PC-9 (cell line): ENCODE results near the gene NSUN6. TPM values are rescaled to one million over a fixed set of nuclear protein-coding genes. Genes with fewer than 3 reads are reported as not detected.
A peak's percentile ranks its signal among the peaks of the same experiment; 100 is the strongest.
"Not testable (repeated sequence)": the region's sequence is repeated elsewhere in the genome, so short reads cannot be mapped to it uniquely, and the experiment has no call there.

ENCODE experiments used
- BruUV-seq: library from RNA; stranded (reverse); fragments of 400-500 nt; replicated peaks from 2 replicates; lab custom pipeline; 2021; lab: Mats Ljungman, UMichigan
- CTCF ChIA-PET: fragments of 300-600 bp; sonication (Branson Sonifier 250); formaldehyde crosslinking; loops from one replicate; lab custom pipeline; 2022; ENCODE audit warnings: antibody characterized with exemption; lab: Charles Lee
- POLR2A ChIA-PET: fragments of 300-600 bp; sonication (Branson Sonifier 250); formaldehyde crosslinking; loops from one replicate; lab custom pipeline; 2022; ENCODE audit warnings: antibody characterized with exemption; ENCODE audit not compliant: unreplicated experiment; lab: Charles Lee
- DNase-seq, 2 experiments: peaks; one replicate each; pipeline versions ENCODE4 v3.0.0 to v3.0.0-alpha.2; 2015 to 2022; ENCODE audit warnings: mixed read lengths in 1 of 2
- H2AFZ ChIP-seq: fragments of 200-600 bp; sonication (generic); 2 replicates; pipeline ENCODE4 v1.8.1; 2017; ENCODE audit warnings: antibody characterized with exemption
- H3F3A ChIP-seq: fragments of 200-600 bp; sonication (generic); 2 replicates; pipeline ENCODE4 v1.8.1; 2017; ENCODE audit warnings: antibody characterized with exemption, mild to moderate bottlenecking, low read depth; ENCODE audit not compliant: insufficient read depth
- H3K27ac ChIP-seq: fragments of 200-600 bp; sonication (generic); 2 replicates; pipeline ENCODE4 v1.6.1; 2016; ENCODE audit warnings: mixed run types
- H3K27me3 ChIP-seq: fragments of 200-600 bp; sonication (generic); 2 replicates; pipeline ENCODE4 v1.6.1; 2016; ENCODE audit warnings: low read depth, mixed run types; ENCODE audit not compliant: insufficient read depth
- H3K36me3 ChIP-seq: fragments of 200-600 bp; sonication (generic); 2 replicates; pipeline ENCODE4 v1.6.1; 2016; ENCODE audit warnings: low read depth, mixed run types
- H3K4me1 ChIP-seq: fragments of 200-600 bp; sonication (generic); replicated peaks from 2 replicates; pipeline ENCODE4 v1.6.1; 2016; ENCODE audit warnings: mixed run types; ENCODE audit not compliant: insufficient read depth
- H3K4me2 ChIP-seq: fragments of 200-600 bp; sonication (generic); 2 replicates; pipeline ENCODE4 v1.6.1; 2017; ENCODE audit warnings: mixed run types
- H3K4me3 ChIP-seq: fragments of 200-600 bp; sonication (generic); 2 replicates; pipeline ENCODE4 v1.6.1; 2016; ENCODE audit warnings: mixed run types
- H3K79me2 ChIP-seq: fragments of 200-600 bp; sonication (generic); 2 replicates; pipeline ENCODE4 v1.6.1; 2017; ENCODE audit warnings: low read depth, mixed run types
- H3K9me2 ChIP-seq: fragments of 200-600 bp; sonication (generic); 2 replicates; pipeline ENCODE4 v1.8.1; 2017; ENCODE audit warnings: mild to moderate bottlenecking; ENCODE audit not compliant: insufficient read depth
- H3K9me3 ChIP-seq: fragments of 200-600 bp; sonication (generic); 2 replicates; pipeline ENCODE4 v1.8.1; 2016; ENCODE audit warnings: low read depth; ENCODE audit not compliant: insufficient read depth
- H4K20me1 ChIP-seq: fragments of 200-600 bp; sonication (generic); 2 replicates; pipeline ENCODE4 v1.8.1; 2017; ENCODE audit not compliant: insufficient read depth
- EZH2 ChIP-seq: fragments of 200-600 bp; sonication (generic); IDR thresholded peaks from 2 replicates; pipeline ENCODE4 v1.8.0; 2017; ENCODE audit warnings: antibody characterized with exemption, low read depth
- intact Hi-C: fragments of 100-400 bp; cut with micrococcal nuclease; formaldehyde crosslinking; loops from one replicate; pipeline ENCODE4 v1.10.0; 2022; ENCODE audit not compliant: unreplicated experiment
- total RNA-seq: library from RNA; stranded (reverse); gene quantifications from 2 replicates; pipeline ENCODE4 v1.2.3, GENCODE V29; 2021
- TF ChIP-seq, protein P1 (sequence below): fragments of 200-600 bp; sonication (generic); conservative IDR thresholded peaks from 2 replicates; pipeline ENCODE4 v1.6.1; 2017; ENCODE audit warnings: mixed run types, antibody characterized with exemption, mild to moderate bottlenecking, moderate library complexity

NSUN6 gene
- total RNA-seq, 1 experiment from 2014 or later = 11.9 TPM

DNA sequence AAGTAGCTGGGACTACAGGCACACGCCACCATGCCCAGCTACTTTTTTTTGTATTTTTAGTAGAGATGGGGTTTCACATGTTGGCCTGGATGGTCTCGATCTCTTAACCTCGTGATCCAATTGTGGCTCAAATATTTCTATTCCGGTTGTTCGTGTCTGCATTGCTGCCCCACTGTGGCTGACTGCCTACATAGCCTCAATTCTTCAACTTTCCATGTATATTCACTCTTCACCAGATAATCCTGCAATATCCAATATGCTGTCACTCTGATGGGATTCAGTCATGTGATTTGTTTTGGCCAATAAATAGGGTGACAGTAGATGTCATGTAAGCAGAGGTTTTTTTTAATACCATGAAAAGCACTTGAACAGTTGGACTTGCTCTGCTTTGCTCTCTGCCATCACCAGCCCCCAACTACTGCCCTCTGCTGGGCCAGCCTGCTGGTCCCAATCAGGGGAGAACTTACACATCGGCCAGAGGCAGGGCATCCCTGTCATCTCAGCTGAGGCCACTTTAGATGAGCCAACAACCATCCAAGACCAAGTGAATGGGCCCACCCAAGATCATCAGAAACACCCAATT, 56.7 kb downstream of the NSUN6 start:
- Histone ChIP-seq H3K9me3 (no peaks in the 10 kb centered on the region), H3K4me2 (no peak overlapping the region), H3K4me1 (no peaks in the 10 kb centered on the region), H3K36me3 (no peaks in the 10 kb centered on the region), H3K79me2 (no peaks in the 10 kb centered on the region), H3K27ac (no peak overlapping the region), H4K20me1 (no peaks in the 10 kb centered on the region), H3K9me2 (no peaks in the 10 kb centered on the region), H2AFZ (no peak overlapping the region), H3K27me3 (no peaks in the 10 kb centered on the region), H3K4me3 (no peak overlapping the region), H3F3A (no peaks in the 10 kb centered on the region)
- ChIA-PET CTCF (interaction anchor here (0.6 kb wide), 2 partner anchors 97 to 324 kb away, joined by 3 to 4 read pairs; no protein-coding TSS in a partner anchor), POLR2A (no interaction called here)
- no TSS peak for BruUV-seq
- intact Hi-C loops = no loop called here
- TF ChIP-seq, protein P1, sequence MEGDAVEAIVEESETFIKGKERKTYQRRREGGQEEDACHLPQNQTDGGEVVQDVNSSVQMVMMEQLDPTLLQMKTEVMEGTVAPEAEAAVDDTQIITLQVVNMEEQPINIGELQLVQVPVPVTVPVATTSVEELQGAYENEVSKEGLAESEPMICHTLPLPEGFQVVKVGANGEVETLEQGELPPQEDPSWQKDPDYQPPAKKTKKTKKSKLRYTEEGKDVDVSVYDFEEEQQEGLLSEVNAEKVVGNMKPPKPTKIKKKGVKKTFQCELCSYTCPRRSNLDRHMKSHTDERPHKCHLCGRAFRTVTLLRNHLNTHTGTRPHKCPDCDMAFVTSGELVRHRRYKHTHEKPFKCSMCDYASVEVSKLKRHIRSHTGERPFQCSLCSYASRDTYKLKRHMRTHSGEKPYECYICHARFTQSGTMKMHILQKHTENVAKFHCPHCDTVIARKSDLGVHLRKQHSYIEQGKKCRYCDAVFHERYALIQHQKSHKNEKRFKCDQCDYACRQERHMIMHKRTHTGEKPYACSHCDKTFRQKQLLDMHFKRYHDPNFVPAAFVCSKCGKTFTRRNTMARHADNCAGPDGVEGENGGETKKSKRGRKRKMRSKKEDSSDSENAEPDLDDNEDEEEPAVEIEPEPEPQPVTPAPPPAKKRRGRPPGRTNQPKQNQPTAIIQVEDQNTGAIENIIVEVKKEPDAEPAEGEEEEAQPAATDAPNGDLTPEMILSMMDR = no peak; the same call in 1 of the 2 replicates
- no peak for TF ChIP-seq EZH2
- DNase-seq = no peak

DNA sequence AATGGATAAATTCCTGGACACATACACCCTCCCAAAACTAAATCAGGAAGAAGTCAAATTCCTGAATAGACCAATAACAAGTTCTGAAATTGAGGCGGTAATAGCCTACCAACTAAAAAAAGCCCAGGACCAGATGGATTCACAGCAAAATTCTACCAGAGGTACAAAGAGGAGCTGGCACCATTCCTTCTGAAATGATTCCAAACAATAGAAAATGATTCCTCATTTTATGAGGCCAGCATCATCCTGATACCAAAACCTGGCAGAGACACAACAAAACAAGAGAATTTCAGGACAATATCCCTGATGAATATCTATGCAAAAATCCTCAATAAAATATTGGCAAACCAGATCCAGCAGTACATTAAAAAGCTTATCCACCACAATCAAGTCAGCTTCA, 60.2 kb downstream of the NSUN6 start:
- H3K4me2 ChIP-seq, H3K27me3 ChIP-seq, POLR2A ChIA-PET, BruUV-seq, H3K9me2 ChIP-seq, intact Hi-C loops, H3K36me3 ChIP-seq, H4K20me1 ChIP-seq, H3F3A ChIP-seq, H2AFZ ChIP-seq, H3K27ac ChIP-seq, CTCF ChIA-PET, DNase-seq, H3K79me2 ChIP-seq, H3K4me3 ChIP-seq, H3K9me3 ChIP-seq, H3K4me1 ChIP-seq: not testable (repeated sequence)

DNA sequence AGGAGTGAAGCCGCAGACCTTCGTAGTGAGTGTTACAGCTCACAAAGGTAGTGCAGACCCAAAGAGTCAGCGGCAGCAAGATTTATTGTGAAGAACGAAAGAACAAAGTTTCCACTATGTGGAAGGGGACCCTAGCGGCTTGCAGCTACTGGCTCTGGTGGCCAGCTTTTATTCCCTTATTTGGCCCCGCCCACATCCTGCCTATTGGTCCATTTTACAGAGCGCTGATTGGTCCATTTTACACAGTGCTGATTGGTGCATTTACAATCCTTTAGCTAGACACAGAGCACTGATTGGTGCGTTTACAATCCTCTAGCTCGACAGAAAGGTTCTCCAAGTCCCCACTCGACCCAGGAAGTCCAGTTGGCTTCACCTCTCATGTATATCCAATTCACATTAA, 64.8 kb downstream of the NSUN6 start:
- POLR2A ChIA-PET, H3K79me2 ChIP-seq, H2AFZ ChIP-seq, DNase-seq, intact Hi-C loops, H3K9me2 ChIP-seq, H3K36me3 ChIP-seq, H3K27me3 ChIP-seq, H3K9me3 ChIP-seq, H3K4me3 ChIP-seq, H3K4me1 ChIP-seq, H3F3A ChIP-seq, CTCF ChIA-PET, H3K27ac ChIP-seq, H3K4me2 ChIP-seq, H4K20me1 ChIP-seq, BruUV-seq: not testable (repeated sequence)

DNA sequence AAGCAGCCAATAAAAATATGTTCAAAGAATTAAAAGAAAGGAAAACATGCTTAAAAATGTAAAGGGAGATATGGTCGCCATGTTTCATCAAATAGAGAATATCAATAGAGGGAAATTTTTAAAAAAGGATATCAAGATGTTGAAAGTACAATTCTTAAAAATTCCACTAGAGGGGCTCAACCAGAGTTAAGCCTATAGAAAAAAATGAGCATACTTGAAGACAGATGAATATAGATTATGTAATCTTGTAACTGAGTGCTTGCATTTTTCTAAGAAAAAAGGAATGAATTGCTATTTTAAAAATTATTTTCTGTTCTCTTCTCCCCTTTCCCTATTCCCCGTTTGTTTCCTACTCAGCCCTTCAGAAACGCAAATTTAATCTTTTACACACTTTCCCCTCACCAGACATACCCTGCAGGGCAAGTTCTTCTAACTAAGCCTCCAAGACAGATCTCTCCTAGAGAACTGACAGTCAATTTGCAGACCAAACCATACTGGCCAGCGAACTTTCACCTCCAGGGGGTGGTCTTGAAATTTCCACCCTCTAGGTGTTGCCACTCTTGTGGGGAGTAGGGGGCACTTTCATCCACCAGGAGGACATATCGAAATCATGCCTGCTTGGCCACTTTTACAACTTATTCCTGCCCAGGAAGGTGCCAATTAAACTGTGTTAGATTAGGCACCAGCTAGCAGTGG, 67.7 kb downstream of the NSUN6 start:
- BruUV-seq = no TSS peak

More for the DNA sequence above, 67.7 kb downstream of the NSUN6 start:
- POLR2A ChIA-PET = no interaction called here
- Histone ChIP-seq H4K20me1 (no peaks in the 10 kb centered on the region), H3K4me1 (no peaks in the 10 kb centered on the region), H3K9me3 (no peaks in the 10 kb centered on the region), H3K9me2 (no peaks in the 10 kb centered on the region), H2AFZ (no peak overlapping the region), H3K4me3 (no peak overlapping the region), H3K79me2 (no peaks in the 10 kb centered on the region), H3F3A (no peaks in the 10 kb centered on the region), H3K36me3 (no peaks in the 10 kb centered on the region), H3K4me2 (no peak overlapping the region), H3K27ac (no peak overlapping the region), H3K27me3 (no peaks in the 10 kb centered on the region)
- CTCF ChIA-PET = no interaction called here
- intact Hi-C loops = no loop called here
- DNase-seq = no peak
- TF ChIP-seq, protein P1 = peak; percentile 45
- TF ChIP-seq EZH2 = no peak
